Naive thymus-derived CD4-positive, alpha-beta T cell (primary cell): ENCODE results near the gene BPIFA2. TPM values are rescaled to one million over a fixed set of nuclear protein-coding genes. Genes with fewer than 3 reads are reported as not detected.

ENCODE experiments used
- ATAC-seq: fragments of 150-1000 bp; cut with Tn5 transposase; 2 replicates; pipeline ENCODE4 v1.10.0; 2021; ENCODE audit warnings: mild to moderate bottlenecking, moderate library complexity
- CTCF ChIA-PET: fragments of 350-600 bp; sonication (Branson Sonifier 250); formaldehyde crosslinking; loops from one replicate; lab custom pipeline; 2021; ENCODE audit warnings: antibody characterized with exemption; lab: Charles Lee
- POLR2A ChIA-PET: fragments of 350-600 bp; sonication (Branson Sonifier 250); formaldehyde crosslinking; loops from one replicate; lab custom pipeline; 2021; ENCODE audit warnings: antibody characterized with exemption, inconsistent platforms; lab: Charles Lee
- DNase-seq, 9 donors: peaks; one replicate each; pipeline versions ENCODE4 v3.0.0 to v3.0.0-alpha.2; 2020 to 2022; ENCODE audit warnings: mixed read lengths in 1 of 9
- H3K27ac ChIP-seq: one replicate; pipeline ENCODE4 v1.7.0; 2013; ENCODE audit warnings: mild to moderate bottlenecking, low read depth, low read length, moderate library complexity
- H3K27me3 ChIP-seq, 2 donors: one replicate each; pipeline ENCODE4 v1.7.0; 2013; ENCODE audit warnings: low read length in 2 of 2, mild to moderate bottlenecking in 2 of 2, moderate library complexity in 2 of 2; ENCODE audit not compliant: control insufficient read depth in 2 of 2, insufficient read depth in 2 of 2
- H3K36me3 ChIP-seq, 3 experiments: 1 replicate in 2 of 3; 2 replicates in 1 of 3; pipeline ENCODE4 v1.7.0; 2013; ENCODE audit warnings: low read length in 3 of 3, mild to moderate bottlenecking in 3 of 3, moderate library complexity in 1 of 3; ENCODE audit not compliant: insufficient read depth in 3 of 3, control insufficient read depth in 2 of 3
- H3K4me1 ChIP-seq, 2 donors: one replicate each; pipeline ENCODE4 v1.7.0; 2013; ENCODE audit warnings: low read length in 2 of 2, mild to moderate bottlenecking in 2 of 2, moderate library complexity in 1 of 2; ENCODE audit not compliant: control insufficient read depth in 2 of 2, insufficient read depth in 2 of 2
- H3K4me3 ChIP-seq: 2 replicates; pipeline ENCODE4 v1.7.0; 2013; ENCODE audit warnings: mild to moderate bottlenecking, low read length
- H3K9me3 ChIP-seq, 3 experiments: 1 replicate in 2 of 3; 2 replicates in 1 of 3; pipeline ENCODE4 v1.7.0; 2013; ENCODE audit warnings: low read length in 3 of 3; ENCODE audit not compliant: control insufficient read depth in 2 of 3
- H3K27ac Mint-ChIP-seq, 9 donors: one replicate each; pipeline ENCODE4 v1.8.0; 2020 to 2022; ENCODE audit warnings: mixed read lengths in 9 of 9, mild to moderate bottlenecking in 8 of 9, moderate library complexity in 5 of 9, inconsistent platforms in 2 of 9
- H3K27me3 Mint-ChIP-seq, 5 donors: one replicate each; pipeline ENCODE4 v1.8.0; 2021 to 2022; ENCODE audit warnings: mixed read lengths in 5 of 5, mild to moderate bottlenecking in 1 of 5
- H3K36me3 Mint-ChIP-seq, 5 donors: one replicate each; pipeline ENCODE4 v1.8.0; 2020 to 2022; ENCODE audit warnings: mixed read lengths in 5 of 5, mild to moderate bottlenecking in 3 of 5, inconsistent platforms in 1 of 5
- H3K4me1 Mint-ChIP-seq, 7 donors: one replicate each; pipeline ENCODE4 v1.8.0; 2020 to 2022; ENCODE audit warnings: mixed read lengths in 7 of 7, mild to moderate bottlenecking in 3 of 7, inconsistent platforms in 1 of 7
- H3K4me3 Mint-ChIP-seq, 10 donors: one replicate each; pipeline ENCODE4 v1.8.0; 2020 to 2022; ENCODE audit warnings: mild to moderate bottlenecking in 10 of 10, mixed read lengths in 10 of 10, moderate library complexity in 6 of 10, inconsistent platforms in 2 of 10
- H3K9me3 Mint-ChIP-seq, 11 donors: one replicate each; pipeline ENCODE4 v1.8.0; 2020 to 2022; ENCODE audit warnings: mixed read lengths in 11 of 11, mild to moderate bottlenecking in 4 of 11, inconsistent platforms in 1 of 11, moderate library complexity in 1 of 11
- intact Hi-C, 2 donors: fragments of 100-400 bp; cut with micrococcal nuclease; formaldehyde crosslinking; loops; one replicate each; pipeline ENCODE4 v1.15.1; 2023
- polyA plus RNA-seq, 2 donors: library from polyadenylated mRNA; unstranded; fragments of 300-500 nt; fragmentation: Illumina TruSeq; gene quantifications; one replicate each; pipeline ENCODE4 v1.2.3, GENCODE V29; 2021
- total RNA-seq, 6 experiments: library from RNA in 5 of 6; stranded (reverse) in 5 of 6; gene quantifications; 1 replicate in 5 of 6; 2 replicates in 1 of 6; pipeline ENCODE4 v1.2.3 and lab custom pipeline; 2021 to 2026

The BPIFA2 gene
- total and polyA plus RNA-seq, 7 experiments from 2014 or later: not detected

- H3K4me3 ChIP-seq: no peak overlapping the region
- H3K4me1 ChIP-seq: no peaks in the 10 kb centered on the region
- intact Hi-C loops: no loop called here
- H3K9me3 ChIP-seq: no peaks in the 10 kb centered on the region
- H3K27me3 ChIP-seq: no peaks in the 10 kb centered on the region
- Mint-ChIP-seq H3K4me1 (peaks cover 0 to 2% (median 0%) of the 10 kb centered on the region in 7 donors), H3K27me3 (peaks cover 0 to 14% (median 0%) of the 10 kb centered on the region in 5 donors), H3K36me3 (peaks cover 0 to 15% (median 0%) of the 10 kb centered on the region in 5 donors), H3K27ac (no peak overlapping the region), H3K9me3 (peaks cover 0 to 15% (median 1%) of the 10 kb centered on the region in 11 donors), H3K4me3 (no peak overlapping the region)
- H3K36me3 ChIP-seq: no peaks in the 10 kb centered on the region
- ChIA-PET POLR2A (no interaction called here), CTCF (no interaction called here)
- no peak for ATAC-seq
- no peak overlapping the region for H3K27ac ChIP-seq
- DNase-seq: no peak
Measured at GRCh38 chr20:33125983-33126382, 42.0 kb upstream of the BPIFA2 start.

- H3K9me3 Mint-ChIP-seq: peaks cover 0 to 10% (median 0%) of the 10 kb centered on the region in 11 donors
- H3K27me3 ChIP-seq: no peaks in the 10 kb centered on the region
- no peak overlapping the region for H3K27ac Mint-ChIP-seq
- POLR2A ChIA-PET: no interaction called here
- peaks cover 0 to 14% (median 0%) of the 10 kb centered on the region in 5 donors for H3K27me3 Mint-ChIP-seq
- peaks cover 0 to 2% (median 0%) of the 10 kb centered on the region in 7 donors for H3K4me1 Mint-ChIP-seq
- intact Hi-C loops: no loop called here
- H3K4me3 Mint-ChIP-seq: no peak overlapping the region
- H3K4me1 ChIP-seq: no peaks in the 10 kb centered on the region
- H3K27ac ChIP-seq: no peak overlapping the region
- no peak for ATAC-seq
- CTCF ChIA-PET: no interaction called here
- H3K36me3 Mint-ChIP-seq: peaks cover 0 to 7% (median 0%) of the 10 kb centered on the region in 5 donors
- no peaks in the 10 kb centered on the region for H3K9me3 ChIP-seq
- H3K4me3 ChIP-seq: no peak overlapping the region
- H3K36me3 ChIP-seq: no peaks in the 10 kb centered on the region
- DNase-seq: no peak
Measured at GRCh38 chr20:33127422-33128097, 40.4 kb upstream of the BPIFA2 start.

GRCh38 chr20:33130568-33131061 lies 37.3 kb upstream of the BPIFA2 start:
- DNase-seq: no peak

GRCh38 chr20:33131949-33132473 lies 35.9 kb upstream of the BPIFA2 start:
- Mint-ChIP-seq H3K36me3 (no peaks in the 10 kb centered on the region), H3K27ac (no peak overlapping the region), H3K4me3 (no peak overlapping the region), H3K27me3 (peaks cover 0 to 5% (median 0%) of the 10 kb centered on the region in 5 donors), H3K4me1 (peaks cover 0 to 2% (median 0%) of the 10 kb centered on the region in 7 donors), H3K9me3 (peaks cover 0 to 2% (median 0%) of the 10 kb centered on the region in 11 donors)
- Histone ChIP-seq H3K36me3 (no peaks in the 10 kb centered on the region), H3K4me3 (no peak overlapping the region), H3K27ac (no peak overlapping the region), H3K9me3 (no peaks in the 10 kb centered on the region), H3K4me1 (no peaks in the 10 kb centered on the region), H3K27me3 (no peaks in the 10 kb centered on the region)
- ATAC-seq: no peak
- no peak for DNase-seq
- ChIA-PET POLR2A (no interaction called here), CTCF (no interaction called here)
- intact Hi-C loops: no loop called here

More at GRCh38 chr20:33130568-33131061, 37.3 kb upstream of the BPIFA2 start:
- Mint-ChIP-seq H3K4me3 (no peak overlapping the region), H3K36me3 (no peaks in the 10 kb centered on the region), H3K4me1 (peaks cover 0 to 2% (median 0%) of the 10 kb centered on the region in 7 donors), H3K9me3 (peaks cover 0 to 2% (median 0%) of the 10 kb centered on the region in 11 donors), H3K27ac (no peak overlapping the region), H3K27me3 (peaks cover 0 to 8% (median 0%) of the 10 kb centered on the region in 5 donors)
- no peaks in the 10 kb centered on the region for H3K9me3 ChIP-seq
- H3K4me1 ChIP-seq: no peaks in the 10 kb centered on the region
- ATAC-seq: no peak
- H3K27ac ChIP-seq: no peak overlapping the region
- no peaks in the 10 kb centered on the region for H3K27me3 ChIP-seq
- no peak overlapping the region for H3K4me3 ChIP-seq
- POLR2A ChIA-PET: no interaction called here
- intact Hi-C loops: no loop called here
- CTCF ChIA-PET: no interaction called here
- H3K36me3 ChIP-seq: no peaks in the 10 kb centered on the region

GRCh38 chr20:33132513-33133372 lies 35.2 kb upstream of the BPIFA2 start:
- H3K27ac ChIP-seq: no peak overlapping the region
- no peak for DNase-seq
- peaks cover 0 to 2% (median 0%) of the 10 kb centered on the region in 7 donors for H3K4me1 Mint-ChIP-seq
- H3K36me3 ChIP-seq: no peaks in the 10 kb centered on the region
- peaks cover 0 to 5% (median 0%) of the 10 kb centered on the region in 5 donors for H3K27me3 Mint-ChIP-seq
- POLR2A ChIA-PET: no interaction called here
- no peaks in the 10 kb centered on the region for H3K4me1 ChIP-seq
- ATAC-seq: no peak
- H3K9me3 Mint-ChIP-seq: peaks cover 0 to 6% (median 0%) of the 10 kb centered on the region in 11 donors
- no peak overlapping the region for H3K4me3 ChIP-seq
- H3K27ac Mint-ChIP-seq: no peak overlapping the region
- intact Hi-C loops: no loop called here
- no peaks in the 10 kb centered on the region for H3K27me3 ChIP-seq
- no peaks in the 10 kb centered on the region for H3K9me3 ChIP-seq
- H3K4me3 Mint-ChIP-seq: no peak overlapping the region
- CTCF ChIA-PET: no interaction called here
- no peaks in the 10 kb centered on the region for H3K36me3 Mint-ChIP-seq

GRCh38 chr20:33133373-33133941 lies 34.5 kb upstream of the BPIFA2 start:
- no peak overlapping the region for H3K27ac ChIP-seq
- peaks cover 0 to 6% (median 0%) of the 10 kb centered on the region in 11 donors for H3K9me3 Mint-ChIP-seq
- H3K4me3 Mint-ChIP-seq: no peak overlapping the region
- H3K36me3 ChIP-seq: no peaks in the 10 kb centered on the region
- intact Hi-C loops: no loop called here
- H3K36me3 Mint-ChIP-seq: no peaks in the 10 kb centered on the region
- H3K27me3 ChIP-seq: no peaks in the 10 kb centered on the region
- no peaks in the 10 kb centered on the region for H3K4me1 ChIP-seq
- no peaks in the 10 kb centered on the region for H3K9me3 ChIP-seq
- POLR2A ChIA-PET: no interaction called here
- no peak overlapping the region for H3K4me3 ChIP-seq
- peaks cover 0 to 5% (median 0%) of the 10 kb centered on the region in 5 donors for H3K27me3 Mint-ChIP-seq
- no peak for ATAC-seq
- peaks cover 0 to 2% (median 0%) of the 10 kb centered on the region in 7 donors for H3K4me1 Mint-ChIP-seq
- no peak for DNase-seq
- CTCF ChIA-PET: no interaction called here
- H3K27ac Mint-ChIP-seq: no peak overlapping the region
